GM18508 (cell line): ENCODE measurements around the gene DNPEP.

Experiments used
- ATAC-seq: cut with Tn5 transposase; IDR thresholded peaks from one replicate; pipeline ENCODE4 v1.9.1; 2021; ENCODE audit warnings: moderate number of reproducible peaks; ENCODE audit not compliant: insufficient read depth, unreplicated experiment

Gene DNPEP

DNA sequence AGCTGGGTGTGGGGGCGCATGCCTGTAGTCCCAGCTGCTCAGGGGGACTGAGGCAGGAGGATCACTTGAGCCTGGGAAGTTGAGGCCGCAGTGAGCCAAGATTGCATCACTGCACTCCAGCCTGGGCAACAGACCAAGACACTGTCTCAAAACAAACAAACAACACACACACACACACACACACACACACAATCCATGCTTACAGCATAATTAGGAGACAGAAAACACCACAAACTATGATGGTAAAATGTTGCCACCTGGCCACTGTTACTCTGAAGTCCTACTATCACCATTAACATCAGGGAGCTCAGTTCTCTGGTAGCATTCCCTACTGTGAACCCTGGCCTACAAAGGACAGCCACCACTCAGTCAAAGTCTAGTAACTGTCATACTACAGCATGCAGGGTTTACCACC lies 18.3 kb downstream of the DNPEP start:
- no peak for ATAC-seq

GRCh38 chr2:219368690-219369191 lies 19.0 kb downstream of the DNPEP start:
- ATAC-seq: no peak

DNA sequence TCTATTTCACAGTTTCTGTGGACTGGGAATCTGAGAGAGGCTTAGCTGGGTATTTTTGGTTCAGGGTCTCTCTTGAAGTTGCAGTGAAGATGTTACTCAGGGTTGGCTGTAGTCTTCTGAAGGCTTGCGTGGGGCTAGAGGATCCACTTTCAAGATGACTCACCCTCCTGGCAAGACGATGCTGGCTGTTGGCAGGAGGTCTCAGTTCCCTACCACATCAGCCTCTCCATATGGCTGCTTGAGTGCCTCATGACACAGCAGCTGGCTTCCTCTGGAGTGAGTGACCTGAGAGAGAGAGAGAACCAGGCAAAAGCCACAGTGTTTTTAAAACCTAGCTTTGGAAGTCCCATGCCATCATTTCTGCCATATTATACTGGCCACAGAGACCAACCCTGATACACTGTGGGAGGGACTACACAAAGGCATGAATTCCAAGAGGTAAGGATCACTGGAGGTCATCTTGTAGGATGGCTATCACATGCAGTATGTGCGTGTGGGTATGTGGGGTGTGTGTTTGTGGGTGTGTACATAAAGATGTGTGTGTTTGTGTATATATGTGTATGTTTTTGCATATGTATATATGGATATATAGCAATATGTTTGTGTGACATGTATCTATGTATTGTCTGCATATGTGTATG lies 25.1 kb downstream of the DNPEP start:
- ATAC-seq: no peak

GRCh38 chr2:219362072-219362471 lies 25.6 kb downstream of the DNPEP start:
- no peak for ATAC-seq

DNA sequence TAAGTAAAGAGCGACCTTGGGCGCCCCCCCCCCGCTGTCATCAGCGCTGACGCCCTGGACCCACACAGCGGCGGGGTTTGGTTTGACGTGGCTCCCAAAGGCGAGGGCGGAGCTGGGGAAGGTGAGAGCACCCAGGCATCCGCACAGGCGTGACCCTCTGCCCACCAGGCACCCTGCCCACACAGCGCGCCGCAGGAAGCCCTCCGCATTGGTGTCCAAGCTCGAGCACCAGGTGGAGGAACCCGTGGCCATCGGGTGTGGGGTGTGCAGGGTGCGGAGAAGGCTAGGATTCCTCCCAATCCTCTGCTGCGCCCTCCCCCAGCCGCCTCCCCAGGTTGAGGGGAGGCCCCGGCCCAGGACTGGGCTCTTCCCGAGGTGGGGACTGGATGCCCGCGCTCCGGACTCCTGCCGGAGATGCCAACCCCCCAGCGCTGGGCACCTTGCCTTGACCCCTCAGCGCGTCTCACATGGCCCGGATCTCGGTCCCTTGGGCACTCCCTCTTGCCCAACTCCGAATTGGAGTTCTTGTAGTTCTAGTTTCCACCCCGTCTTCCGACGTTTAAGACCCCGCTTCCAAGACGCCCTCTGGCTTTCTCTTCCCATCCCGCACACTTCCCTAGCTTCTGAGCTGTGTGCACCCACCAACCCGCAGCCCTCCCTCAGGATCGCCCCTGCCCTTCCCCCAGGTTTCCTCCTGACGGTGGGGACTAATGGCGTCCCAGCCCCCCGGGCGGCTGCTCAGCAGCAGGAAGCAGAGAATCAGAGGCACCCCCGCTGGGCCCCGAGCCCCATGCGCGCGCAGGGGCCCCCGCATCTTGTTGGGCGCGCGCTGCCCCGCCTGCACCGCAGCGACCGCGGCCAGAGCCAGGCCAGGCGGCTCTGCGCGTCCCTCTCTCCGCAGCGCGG lies 29.3 kb downstream of the DNPEP start:
- no peak for ATAC-seq

- no peak for ATAC-seq
Measured at GRCh38 chr2:219356834-219357233, 30.9 kb downstream of the DNPEP start.

DNA sequence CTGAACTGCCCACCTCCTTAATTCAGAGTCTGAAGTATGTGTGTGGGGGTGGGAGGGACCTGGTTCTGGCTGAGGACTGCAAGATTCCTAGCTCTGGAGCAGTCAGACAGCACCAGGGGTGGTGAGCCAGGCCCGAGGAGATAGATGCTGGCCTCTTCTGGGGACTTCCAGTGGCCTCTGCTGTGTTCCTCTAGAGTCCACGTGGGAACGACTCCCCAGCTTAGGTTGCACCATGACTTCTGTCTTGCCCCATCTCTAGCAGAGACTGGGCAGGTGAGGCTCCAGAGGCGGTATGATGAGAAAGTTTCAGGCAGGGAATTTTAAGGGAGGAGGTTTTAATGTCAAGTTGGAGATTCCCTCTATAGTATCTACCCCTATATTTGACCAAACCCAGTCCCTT lies 33.1 kb downstream of the DNPEP start:
- no peak for ATAC-seq

DNA sequence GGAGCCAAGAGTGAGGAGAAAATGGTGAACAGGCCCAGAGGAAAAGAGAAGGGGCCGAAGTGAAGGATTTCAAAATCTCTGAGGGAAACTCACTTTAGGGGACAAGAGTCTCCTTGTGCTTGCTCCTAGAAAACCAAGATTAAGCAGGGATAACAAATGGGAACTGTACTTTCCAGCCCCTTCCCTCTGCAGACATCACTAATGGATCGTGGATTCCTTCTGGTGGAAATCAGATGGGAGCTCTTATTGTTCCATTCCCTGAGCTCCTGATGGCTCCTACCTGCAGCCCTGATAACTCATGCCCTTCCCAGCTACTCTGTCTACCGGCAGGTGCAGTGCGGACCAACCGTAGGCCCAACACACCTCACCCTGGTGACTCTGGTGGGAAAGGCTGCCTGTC lies 34.6 kb downstream of the DNPEP start:
- no peak for ATAC-seq

DNA sequence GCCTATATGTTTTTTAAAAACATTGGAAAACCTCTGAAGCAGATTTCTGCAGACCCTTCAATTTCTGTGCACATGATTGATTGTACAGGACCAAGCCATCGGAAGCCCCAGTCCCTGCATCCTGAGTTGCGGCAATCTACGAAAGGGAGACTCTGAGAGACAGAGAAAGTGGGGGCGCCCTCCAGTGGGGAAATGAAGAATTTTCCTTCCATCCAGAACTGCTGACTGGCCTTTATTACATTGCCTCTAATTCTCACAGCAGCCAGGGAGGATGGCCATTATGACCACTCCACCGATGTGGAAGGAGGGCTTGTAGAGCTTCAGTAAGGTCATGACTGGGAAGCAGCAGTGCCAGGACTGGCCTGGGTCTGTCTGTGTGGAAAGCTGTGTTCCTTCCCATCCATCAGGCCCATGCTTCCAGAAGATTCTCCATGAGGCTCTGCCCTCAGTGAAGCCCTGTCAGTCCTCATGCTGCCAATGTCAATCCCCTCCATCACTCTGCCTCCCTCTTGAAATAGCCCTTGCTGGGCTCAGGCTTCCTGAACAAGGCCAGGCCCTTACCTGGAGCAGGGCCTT lies 35.2 kb downstream of the DNPEP start:
- ATAC-seq: no peak

DNA sequence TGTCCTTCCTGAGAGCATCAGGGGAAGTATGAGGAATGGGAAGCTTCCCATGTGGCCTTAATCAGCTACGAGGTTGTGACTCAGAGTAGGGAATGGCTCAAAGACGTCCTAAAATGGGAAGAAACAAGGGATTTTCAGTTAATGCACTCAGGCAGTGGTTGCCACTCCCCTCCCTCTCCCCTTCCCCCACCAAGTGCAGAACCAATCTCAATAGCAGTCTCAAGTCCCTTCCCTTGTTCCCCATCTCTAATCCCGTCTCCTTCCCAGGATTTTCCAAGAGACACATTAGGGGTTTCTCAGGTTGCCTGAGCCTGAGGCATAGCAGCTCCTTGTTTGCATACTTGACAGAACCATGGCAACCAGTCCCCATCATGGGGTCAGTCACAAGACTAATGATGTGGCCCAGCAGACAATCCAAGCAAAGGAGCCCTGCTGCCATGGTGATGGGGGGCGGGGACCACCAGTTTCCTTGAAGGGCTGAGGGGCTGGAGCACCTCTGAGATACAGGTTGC lies 36.9 kb downstream of the DNPEP start:
- no peak for ATAC-seq

DNA sequence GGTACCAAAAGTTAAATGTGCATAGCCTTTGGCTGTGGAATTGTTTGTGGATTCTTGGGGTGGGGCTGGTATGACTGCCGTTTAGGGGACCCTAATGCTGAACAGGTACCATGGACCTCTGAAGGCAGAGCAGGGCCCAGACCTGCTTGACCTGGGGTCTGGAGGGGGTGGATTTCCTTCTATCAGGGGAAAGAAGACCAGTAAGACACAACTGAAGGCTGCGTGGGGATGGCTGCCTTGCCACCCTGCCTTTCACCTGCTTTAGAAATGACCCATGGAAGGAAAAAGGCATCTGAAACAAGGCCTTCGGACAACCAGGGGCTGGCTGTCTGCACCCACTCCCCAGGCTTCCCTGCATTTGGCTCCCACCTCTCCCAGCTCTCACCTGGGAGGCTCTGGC lies 37.5 kb downstream of the DNPEP start:
- ATAC-seq: no peak

GRCh38 chr2:219344751-219345430 lies 42.8 kb downstream of the DNPEP start:
- no peak for ATAC-seq

GRCh38 chr2:219335373-219335786 lies 52.3 kb downstream of the DNPEP start:
- ATAC-seq: no peak

GRCh38 chr2:219334076-219334475 lies 53.6 kb downstream of the DNPEP start:
- no peak for ATAC-seq

GRCh38 chr2:219332542-219332941 lies 55.2 kb downstream of the DNPEP start, which contains the start of gene RESP18:
RESP18 (minus strand) TSS chr2:219332744.
- no peak for ATAC-seq

- no peak for ATAC-seq
Measured at GRCh38 chr2:219331560-219332213, 56.0 kb downstream of the DNPEP start.

- no peak for ATAC-seq
Measured at GRCh38 chr2:219327719-219328118, 60.0 kb downstream of the DNPEP start.

GRCh38 chr2:219325657-219326315 lies 61.9 kb downstream of the DNPEP start:
- no peak for ATAC-seq

DNA sequence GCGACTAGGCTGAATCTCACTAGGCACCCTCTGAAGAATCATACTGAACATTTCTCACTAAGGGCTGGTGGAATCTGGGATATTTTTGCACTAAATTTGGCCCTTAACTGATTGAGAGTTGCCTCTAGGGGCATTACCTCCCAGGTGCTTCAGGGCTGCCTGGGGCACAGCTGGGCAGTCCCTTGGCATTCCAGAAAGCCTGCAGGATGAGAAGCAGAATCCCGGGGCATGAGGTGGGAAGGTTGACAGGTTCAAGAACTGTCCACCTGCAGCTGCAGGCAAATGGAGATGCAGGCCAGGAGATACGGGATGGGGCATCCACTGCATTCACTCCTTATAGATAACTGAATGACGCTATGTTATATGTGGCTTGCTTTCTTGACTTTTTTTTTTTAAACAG lies 62.6 kb downstream of the DNPEP start:
- no peak for ATAC-seq
